GM12878 (cell line): ENCODE results near the gene CHCHD3. TPM values are rescaled to one million over a fixed set of nuclear protein-coding genes. Genes with fewer than 3 reads are reported as not detected.
"Not testable (repeated sequence)": the region's sequence is repeated elsewhere in the genome, so short reads cannot be mapped to it uniquely, and the experiment has no call there.

Source experiments
- ATAC-seq: fragments of 200-7000 bp; cut with Tn5 transposase; 3 replicates; pipeline ENCODE4 v1.9.1; 2020; ENCODE audit warnings: mild to moderate bottlenecking, moderate library complexity
- BruUV-seq: library from RNA; stranded (reverse); fragments of 400-500 nt; replicated peaks from 2 replicates; lab custom pipeline; 2021; lab: Mats Ljungman, UMichigan
- CTCF ChIA-PET: fragments of 300-600 bp; sonication (Branson Sonifier 250); formaldehyde crosslinking; extraction: SDS; loops from one replicate; lab custom pipeline; 2021; ENCODE audit warnings: inconsistent platforms; lab: Yijun Ruan, JAX
- POLR2A ChIA-PET: fragments of 350-600 bp; formaldehyde crosslinking; extraction: SDS; loops from one replicate; lab custom pipeline; 2021; ENCODE audit warnings: inconsistent platforms; lab: Charles Lee
- RAD21 ChIA-PET: fragments of 300-600 bp; sonication (Branson Sonifier 250); formaldehyde crosslinking; loops from one replicate; lab custom pipeline; 2023; ENCODE audit warnings: antibody characterized with exemption; ENCODE audit not compliant: unreplicated experiment; lab: Charles Lee
- SMC1A ChIA-PET: fragments of 300-600 bp; sonication (Branson Sonifier 250); formaldehyde crosslinking; loops from one replicate; lab custom pipeline; 2023; ENCODE audit not compliant: unreplicated experiment, uncharacterized antibody; lab: Charles Lee
- DNase-seq: peaks from one replicate; pipeline ENCODE4 v3.0.0-alpha.2; 2011; ENCODE audit warnings: low read depth, low spot score
- FAIRE-seq: peaks from 3 replicates; lab custom pipeline; 2011; peaks lifted over from hg19 to GRCh38; lab: Jason Lieb, UNC
- H2AFZ ChIP-seq: 2 replicates; pipeline ENCODE4 v1.6.0; 2011; ENCODE audit warnings: low read depth, low read length, control low read depth; ENCODE audit not compliant: control insufficient read depth
- H3K27ac ChIP-seq: 2 replicates; pipeline ENCODE4 v1.5.1; 2011; ENCODE audit warnings: control low read depth; ENCODE audit not compliant: control insufficient read depth, insufficient read depth
- H3K27me3 ChIP-seq, 2 experiments: replicated peaks in 1 of 2; 2 replicates each; pipeline versions ENCODE4 v1.6.0 to v1.6.1; 2011; ENCODE audit warnings: low read length in 1 of 2; ENCODE audit not compliant: control insufficient read depth in 2 of 2, insufficient read depth in 2 of 2
- H3K36me3 ChIP-seq, 2 experiments: 2 replicates each; pipeline ENCODE4 v1.5.1; 2011; ENCODE audit warnings: low read length in 1 of 2; ENCODE audit not compliant: control insufficient read depth in 2 of 2, insufficient read depth in 2 of 2
- H3K4me1 ChIP-seq: 2 replicates; pipeline ENCODE4 v1.6.1; 2011; ENCODE audit warnings: mild to moderate bottlenecking, low read length, moderate library complexity, mixed read lengths; ENCODE audit not compliant: control insufficient read depth, insufficient read depth
- H3K4me2 ChIP-seq: 2 replicates; pipeline ENCODE4 v1.6.0; 2011; ENCODE audit warnings: control low read depth; ENCODE audit not compliant: control insufficient read depth, insufficient read depth
- H3K4me3 ChIP-seq: fragments of 200-600 bp; sonication (generic); 2 replicates; pipeline ENCODE4 v1.5.1; 2016
- H3K79me2 ChIP-seq: 2 replicates; pipeline ENCODE4 v1.6.0; 2011; ENCODE audit warnings: low read length; ENCODE audit not compliant: control insufficient read depth, insufficient read depth
- H3K9ac ChIP-seq: 2 replicates; pipeline ENCODE4 v1.8.0; 2011; ENCODE audit warnings: low read length, control low read depth, mixed read lengths; ENCODE audit not compliant: control insufficient read depth, insufficient read depth
- H3K9me3 ChIP-seq: replicated peaks from 3 replicates; pipeline ENCODE4 v1.5.1; 2011; ENCODE audit warnings: mild to moderate bottlenecking, low read length; ENCODE audit not compliant: control insufficient read depth, insufficient read depth
- H4K20me1 ChIP-seq: 2 replicates; pipeline ENCODE4 v1.6.0; 2011; ENCODE audit not compliant: control insufficient read depth, insufficient read depth
- ATF2 ChIP-seq: IDR thresholded peaks from 2 replicates; pipeline ENCODE4 v1.6.1; 2012; ENCODE audit warnings: low read length, inconsistent platforms
- ATF7 ChIP-seq: fragments of 450-650 bp; IDR thresholded peaks from 2 replicates; pipeline ENCODE4 v1.6.1; 2016; ENCODE audit warnings: low read depth, mild to moderate bottlenecking
- BACH1 ChIP-seq: fragments of 450-650 bp; IDR thresholded peaks from 2 replicates; pipeline ENCODE4 v1.6.1; 2017; ENCODE audit warnings: mild to moderate bottlenecking, borderline replicate concordance
- BMI1 ChIP-seq: fragments of 450-650 bp; IDR thresholded peaks from 2 replicates; pipeline ENCODE4 v1.6.1; 2016; ENCODE audit warnings: mild to moderate bottlenecking, moderate library complexity, borderline replicate concordance
- HSF1 ChIP-seq: fragments of 150-350 bp; IDR thresholded peaks from 2 replicates; pipeline ENCODE4 v1.6.1; 2014; ENCODE audit warnings: mild to moderate bottlenecking, low read depth, low read length
- LARP7 ChIP-seq: fragments of 450-650 bp; IDR thresholded peaks from 2 replicates; pipeline ENCODE4 v1.6.1; 2017; ENCODE audit warnings: mild to moderate bottlenecking
- POLR2AphosphoS5 ChIP-seq: IDR thresholded peaks from 2 replicates; pipeline ENCODE4 v1.6.1; 2011; ENCODE audit warnings: mild to moderate bottlenecking, low read length, inconsistent platforms
- TCF7 ChIP-seq: IDR thresholded peaks from 2 replicates; pipeline ENCODE4 v1.6.1; 2014; ENCODE audit warnings: antibody characterized with exemption, borderline replicate concordance
- ZNF592 ChIP-seq: fragments of 450-650 bp; IDR thresholded peaks from 2 replicates; pipeline ENCODE4 v1.6.1; 2017; ENCODE audit warnings: mild to moderate bottlenecking, moderate library complexity
- WGBS: methylation state at CpG from one replicate; pipeline ENCODE4 v1.1.6; 2016; ENCODE audit warnings: low lambda C conversion rate; ENCODE audit not compliant: insufficient replicate concordance, insufficient coverage; ENCODE audit errors: missing lambda C conversion rate; 5-methylcytosine and 5-hydroxymethylcytosine counted together
- in situ Hi-C: fragments of 300-500 bp; cut with MboI; formaldehyde crosslinking; loops from 9 replicates; pipeline ENCODE4 v1.14.3; 2018; ENCODE audit warnings: mixed read lengths
- intact Hi-C: fragments of 100-400 bp; cut with micrococcal nuclease; formaldehyde crosslinking; loops from one replicate; pipeline ENCODE4 v1.14.2; 2022; ENCODE audit not compliant: unreplicated experiment
- polyA plus RNA-seq, 11 experiments: library from polyadenylated mRNA; depleted of rRNA in 4 of 11; unstranded in 6 of 11; stranded (reverse) in 5 of 11; fragments of >200 nt; fragmentation: Nextera tagmentation in 4 of 11; fragmentation: Illumina TruSeq in 1 of 11; extraction: Ambion mirVana in 4 of 11; extraction: Trizol in 1 of 11; gene quantifications; 1 replicate in 1 of 11; 2 replicates in 10 of 11; pipeline versions ENCODE4 v1.2.1 to v1.2.3, GENCODE V29; 2011 to 2016; ENCODE audit warnings: inconsistent platforms in 2 of 11, missing spikeins in 2 of 11, low read depth in 1 of 11
- total RNA-seq, 4 experiments: library from RNA; depleted of rRNA in 3 of 4; stranded (reverse); fragments of >200 nt in 3 of 4; fragmentation: Illumina TruSeq in 1 of 4; extraction: Trizol in 1 of 4; gene quantifications; 2 replicates each; pipeline versions ENCODE4 v1.2.1 to v1.2.3, GENCODE V29; 2013 to 2021

The CHCHD3 gene
- total and polyA plus RNA-seq, 10 of the 15 experiments (the other 5 are each of a cell fraction or from before 2014, with no cell fraction given): 38.3 to 178 (median 96.2) TPM

- intact Hi-C loops, H3K9ac ChIP-seq, H3K27ac ChIP-seq, H3K4me1 ChIP-seq, H3K36me3 ChIP-seq, H3K79me2 ChIP-seq, DNase-seq, H3K4me3 ChIP-seq, FAIRE-seq, H3K27me3 ChIP-seq, in situ Hi-C loops, H4K20me1 ChIP-seq, RAD21 ChIA-PET, SMC1A ChIA-PET, H3K9me3 ChIP-seq, H3K4me2 ChIP-seq, ATAC-seq, BruUV-seq, POLR2A ChIA-PET, H2AFZ ChIP-seq: not testable (repeated sequence)
- WGBS: 98% methylated on average over 4 of the region's 4 CpGs
- CTCF ChIA-PET: interaction anchor here (0.5 kb wide), 1 partner anchor 1668 kb away, joined by 4 read pairs; no protein-coding TSS in a partner anchor
Measured at GRCh38 chr7:132967470-132967848, 114.4 kb downstream of the CHCHD3 start.

- Histone ChIP-seq H4K20me1 (no peaks in the 10 kb centered on the region), H3K27me3 (no peaks in the 10 kb centered on the region), H3K9me3 (no peaks in the 10 kb centered on the region), H3K4me3 (no peak overlapping the region), H2AFZ (no peak overlapping the region), H3K79me2 (no peaks in the 10 kb centered on the region), H3K36me3 (no peaks in the 10 kb centered on the region), H3K9ac (no peak overlapping the region), H3K4me1 (no peaks in the 10 kb centered on the region), H3K4me2 (no peak overlapping the region), H3K27ac (no peak overlapping the region)
- WGBS: 97% methylated on average over 5 of the region's 5 CpGs
- RAD21 ChIA-PET: no interaction called here
- SMC1A ChIA-PET: interaction anchor here (1.2 to 1.7 kb wide), 2 partner anchors 11 to 13 kb away, joined by 3 to 7 read pairs; no protein-coding TSS in a partner anchor
- FAIRE-seq (no peak), DNase-seq (no peak), ATAC-seq (no peak)
- intact Hi-C loops: no loop called here
- no TSS peak for BruUV-seq
- in situ Hi-C loops: no loop called here
- CTCF ChIA-PET: no interaction called here
- POLR2A ChIA-PET: no interaction called here
- TF ChIP-seq HSF1 (no peak), LARP7 (no peak), ATF7 (no peak), ATF2 (no peak), POLR2AphosphoS5 (no peak), ZNF592 (no peak), BACH1 (no peak), TCF7 (no peak), BMI1 (no peak)
Measured at GRCh38 chr7:132966754-132967469, 115.0 kb downstream of the CHCHD3 start.
